Uterus (tissue), 4 donors: Measurements from ENCODE around the gene NMNAT2. TPM values are rescaled to one million over a fixed set of nuclear protein-coding genes. Genes with fewer than 3 reads are reported as not detected.

Source experiments
- DNase-seq, 2 donors: peaks; one replicate each; pipeline ENCODE4 v3.0.0-alpha.2; 2019 to 2020
- H3K27ac ChIP-seq, 2 donors: fragments of 200-600 bp; sonication (generic); 1 replicate in 1 of 2; 2 replicates in 1 of 2; pipeline ENCODE4 v1.5.1; 2016 to 2018
- H3K27me3 ChIP-seq, 2 donors: fragments of 200-600 bp; sonication (generic); one replicate each; pipeline ENCODE4 v1.5.1; 2018 to 2019; ENCODE audit warnings: control low read depth in 1 of 2
- H3K36me3 ChIP-seq, 2 donors: fragments of 200-600 bp; sonication (generic); one replicate each; pipeline ENCODE4 v1.5.1; 2019; ENCODE audit warnings: control low read depth in 1 of 2
- H3K4me1 ChIP-seq, 2 donors: fragments of 200-600 bp; sonication (generic); one replicate each; pipeline ENCODE4 v1.5.1; 2018 to 2019; ENCODE audit warnings: control low read depth in 1 of 2
- H3K4me3 ChIP-seq, 2 donors: fragments of 200-600 bp; sonication (generic); 1 replicate in 1 of 2; 2 replicates in 1 of 2; pipeline ENCODE4 v1.5.1; 2018 to 2019; ENCODE audit warnings: mild to moderate bottlenecking in 1 of 2
- H3K9me3 ChIP-seq, 2 donors: fragments of 200-600 bp; sonication (generic); one replicate each; pipeline ENCODE4 v1.5.1; 2019; ENCODE audit warnings: control low read depth in 1 of 2
- POLR2A ChIP-seq, 2 donors: fragments of 450-650 bp; IDR thresholded peaks; one replicate each; pipeline ENCODE4 v1.6.1; 2016; ENCODE audit warnings: antibody characterized with exemption in 2 of 2, mild to moderate bottlenecking in 1 of 2, moderate library complexity in 1 of 2
- intact Hi-C: fragments of 100-400 bp; cut with DNase I; formaldehyde crosslinking; loops from one replicate; pipeline ENCODE4 v1.15.1; 2023; ENCODE audit warnings: low total_unique reads
- total RNA-seq, 4 donors: library from RNA; depleted of rRNA in 3 of 4; stranded (reverse); fragments of >200 nt in 3 of 4; gene quantifications; one replicate each; pipeline versions ENCODE4 v1.1.0 to v1.2.4, GENCODE V29; 2014 to 2023
- TF ChIP-seq, protein P1 (sequence below), 4 experiments: fragments of 200-600 bp in 2 of 4; fragments of 450-650 bp in 2 of 4; sonication (generic) in 2 of 4; IDR thresholded peaks; one replicate each; pipeline ENCODE4 v1.5.1; 2016 to 2019; ENCODE audit warnings: antibody characterized with exemption in 4 of 4, mild to moderate bottlenecking in 2 of 4, moderate library complexity in 1 of 4
- donor health status: DM: yes; HTN: yes; CAD: no.

NMNAT2 gene
- total RNA-seq, 4 donors from 2014 or later = 0.85 to 2.8 (median 1.5) TPM; not detected in 1

DNA sequence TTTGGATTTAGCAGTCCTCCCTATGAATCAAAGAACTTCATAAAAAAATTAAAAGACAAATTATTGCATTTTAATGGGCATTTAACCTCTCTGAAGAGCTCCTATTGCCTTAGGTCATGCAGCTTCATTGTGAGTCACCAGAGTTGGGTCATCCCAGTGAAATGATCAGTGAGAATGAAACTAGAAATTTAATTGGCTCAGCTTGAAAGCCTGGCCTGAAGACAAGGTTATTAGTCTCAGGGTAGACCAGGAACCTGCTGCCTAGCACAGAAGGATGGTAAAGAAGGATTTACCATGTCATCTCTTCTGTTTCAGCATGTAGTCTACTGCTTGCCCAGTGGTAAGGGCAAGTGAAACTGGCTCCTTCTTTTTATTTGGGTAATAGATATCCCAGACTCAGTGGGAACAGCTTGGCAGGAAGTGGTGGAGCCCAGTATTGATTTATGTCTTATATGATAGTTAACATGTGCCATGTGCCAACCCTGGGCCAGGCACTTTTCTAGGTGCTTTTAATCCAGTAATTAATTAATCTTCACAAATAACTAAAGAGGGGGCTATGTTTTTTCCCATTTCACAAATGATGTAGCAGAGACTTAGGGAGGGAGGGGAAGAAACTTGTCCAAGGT, 208.5 kb downstream of the NMNAT2 start:
- no peaks in the 10 kb centered on the region for H3K9me3 ChIP-seq
- intact Hi-C loops = no loop called here

DNA sequence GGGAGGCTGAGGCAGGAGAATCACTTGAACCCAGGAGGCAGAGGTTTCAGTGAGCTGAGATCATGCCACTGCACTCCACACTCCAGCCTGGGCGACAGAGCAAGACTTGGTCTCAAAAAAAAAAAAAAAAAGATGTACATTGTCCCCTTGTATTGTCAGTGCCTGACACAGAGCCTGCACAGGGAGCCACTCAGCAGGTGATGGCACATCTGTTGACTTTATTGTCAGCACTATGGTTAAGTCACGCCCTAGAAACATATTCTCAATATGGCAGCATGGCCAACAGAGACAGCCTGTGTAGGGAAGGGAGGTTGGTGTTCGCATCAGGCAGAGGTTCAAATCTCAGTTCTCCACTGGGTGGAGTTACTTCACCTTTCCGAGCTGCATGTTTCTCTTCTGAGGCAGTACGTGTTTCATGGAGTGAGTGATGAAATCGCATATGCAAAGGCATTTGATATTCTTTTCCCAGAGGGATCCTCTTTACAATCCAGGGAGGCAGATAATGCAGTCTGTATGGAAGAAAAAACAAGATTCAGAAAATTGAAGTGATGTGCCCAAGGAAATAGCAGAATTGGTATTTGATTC, 211.6 kb downstream of the NMNAT2 start:
- H3K9me3 ChIP-seq = no peaks in the 10 kb centered on the region
- no peak for DNase-seq
- intact Hi-C loops = no loop called here
- no peaks in the 10 kb centered on the region for H3K27me3 ChIP-seq
- H3K36me3 ChIP-seq = no peaks in the 10 kb centered on the region
- H3K4me1 ChIP-seq = no peaks in the 10 kb centered on the region
- H3K4me3 ChIP-seq = no peak overlapping the region
- TF ChIP-seq, protein P1, sequence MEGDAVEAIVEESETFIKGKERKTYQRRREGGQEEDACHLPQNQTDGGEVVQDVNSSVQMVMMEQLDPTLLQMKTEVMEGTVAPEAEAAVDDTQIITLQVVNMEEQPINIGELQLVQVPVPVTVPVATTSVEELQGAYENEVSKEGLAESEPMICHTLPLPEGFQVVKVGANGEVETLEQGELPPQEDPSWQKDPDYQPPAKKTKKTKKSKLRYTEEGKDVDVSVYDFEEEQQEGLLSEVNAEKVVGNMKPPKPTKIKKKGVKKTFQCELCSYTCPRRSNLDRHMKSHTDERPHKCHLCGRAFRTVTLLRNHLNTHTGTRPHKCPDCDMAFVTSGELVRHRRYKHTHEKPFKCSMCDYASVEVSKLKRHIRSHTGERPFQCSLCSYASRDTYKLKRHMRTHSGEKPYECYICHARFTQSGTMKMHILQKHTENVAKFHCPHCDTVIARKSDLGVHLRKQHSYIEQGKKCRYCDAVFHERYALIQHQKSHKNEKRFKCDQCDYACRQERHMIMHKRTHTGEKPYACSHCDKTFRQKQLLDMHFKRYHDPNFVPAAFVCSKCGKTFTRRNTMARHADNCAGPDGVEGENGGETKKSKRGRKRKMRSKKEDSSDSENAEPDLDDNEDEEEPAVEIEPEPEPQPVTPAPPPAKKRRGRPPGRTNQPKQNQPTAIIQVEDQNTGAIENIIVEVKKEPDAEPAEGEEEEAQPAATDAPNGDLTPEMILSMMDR (IDR thresholded peaks at IDR 0.05) = no peak
- no peak for TF ChIP-seq POLR2A (IDR thresholded peaks at IDR 0.05)
- no peak overlapping the region for H3K27ac ChIP-seq

More for the DNA sequence above, 208.5 kb downstream of the NMNAT2 start:
- Histone ChIP-seq H3K4me3 (no peak overlapping the region), H3K4me1 (no peaks in the 10 kb centered on the region), H3K36me3 (no peaks in the 10 kb centered on the region), H3K27me3 (no peaks in the 10 kb centered on the region), H3K27ac (no peak overlapping the region)
- no peak for DNase-seq
- TF ChIP-seq, protein P1 (IDR thresholded peaks at IDR 0.05) = no peak
- TF ChIP-seq POLR2A (IDR thresholded peaks at IDR 0.05) = no peak

DNA sequence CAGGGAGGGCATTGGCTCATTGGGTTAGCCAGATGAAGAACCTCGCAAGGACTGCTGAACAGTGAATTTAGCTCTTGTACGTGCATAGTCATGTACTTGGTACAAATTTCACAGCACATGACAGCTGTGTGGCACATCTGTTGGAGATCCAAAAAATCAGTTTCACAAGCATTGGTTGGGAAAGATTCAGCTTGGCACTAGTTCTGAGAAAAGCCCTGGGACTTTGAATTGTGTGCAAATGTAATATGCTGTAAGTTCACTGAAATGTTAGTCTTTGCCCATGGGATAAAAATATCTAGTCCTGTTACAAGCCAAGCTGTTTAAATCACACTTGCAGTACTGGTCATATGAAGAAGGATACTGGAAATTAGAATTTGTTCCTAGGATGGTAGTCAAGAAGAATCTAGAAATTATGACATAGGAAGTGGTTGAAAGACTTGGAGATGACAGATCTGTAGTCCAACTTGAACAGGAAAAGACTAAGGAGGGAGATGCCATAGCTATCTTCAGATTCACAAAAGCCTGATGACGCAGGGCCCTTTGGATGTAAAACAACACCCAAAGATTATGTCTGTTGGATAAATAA, 212.9 kb downstream of the NMNAT2 start:
- Histone ChIP-seq H3K4me3 (no peak overlapping the region), H3K4me1 (no peaks in the 10 kb centered on the region), H3K27ac (peak overlapping the region in 1 of 2 donors; percentile 49), H3K9me3 (no peaks in the 10 kb centered on the region), H3K36me3 (no peaks in the 10 kb centered on the region), H3K27me3 (no peaks in the 10 kb centered on the region)
- DNase-seq = no peak
- intact Hi-C loops = no loop called here
- TF ChIP-seq, protein P1 (IDR thresholded peaks at IDR 0.05) = no peak
- no peak for TF ChIP-seq POLR2A (IDR thresholded peaks at IDR 0.05)

DNA sequence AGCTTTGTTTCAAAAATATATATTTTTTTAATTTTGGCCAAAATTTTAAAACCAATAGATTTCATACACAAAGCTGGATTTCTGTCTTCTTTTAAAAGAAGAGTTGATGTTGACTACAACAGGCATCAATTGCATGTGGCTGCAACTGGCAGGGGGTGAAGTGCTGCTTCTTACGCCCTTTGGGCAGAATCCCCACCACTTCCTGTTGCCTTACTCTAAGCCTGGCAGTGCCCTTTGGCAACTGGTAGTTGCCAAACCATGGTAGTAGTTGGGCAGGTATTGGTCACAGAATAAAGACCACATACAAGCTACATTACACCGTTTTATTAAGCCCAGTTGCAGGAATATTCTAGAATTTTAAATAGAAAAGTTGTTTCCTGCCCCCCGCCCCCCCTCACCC, 215.1 kb downstream of the NMNAT2 start:
- no peak for DNase-seq
- intact Hi-C loops = no loop called here
- Histone ChIP-seq H3K27me3 (no peaks in the 10 kb centered on the region), H3K4me3 (no peak overlapping the region), H3K4me1 (no peaks in the 10 kb centered on the region), H3K36me3 (no peaks in the 10 kb centered on the region), H3K27ac (no peak overlapping the region), H3K9me3 (no peaks in the 10 kb centered on the region)
- TF ChIP-seq, protein P1 (IDR thresholded peaks at IDR 0.05) = no peak
- no peak for TF ChIP-seq POLR2A (IDR thresholded peaks at IDR 0.05)

DNA sequence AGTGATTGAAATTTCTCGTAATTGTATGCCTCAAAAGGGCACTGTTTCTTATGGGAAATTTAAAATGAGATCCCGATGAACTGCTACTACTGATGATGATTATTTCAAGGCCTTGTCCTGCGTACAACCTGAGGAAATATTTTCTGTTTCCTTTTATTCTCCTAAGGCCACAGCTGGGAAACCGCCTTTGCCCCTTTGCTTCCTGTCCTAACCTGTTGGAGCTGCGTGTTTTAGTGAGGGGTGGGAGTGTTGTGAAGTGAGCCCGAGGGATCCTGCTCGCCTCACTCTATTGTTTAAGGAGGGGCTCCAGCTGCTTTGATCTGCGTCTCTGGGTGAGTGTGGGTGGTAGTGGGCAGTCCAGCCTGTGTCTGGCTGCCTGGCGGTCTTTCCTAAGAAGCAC, 217.7 kb downstream of the NMNAT2 start:
- intact Hi-C loops = no loop called here
- H3K4me3 ChIP-seq = no peak overlapping the region
- no peaks in the 10 kb centered on the region for H3K9me3 ChIP-seq
- H3K4me1 ChIP-seq = no peaks in the 10 kb centered on the region
- H3K36me3 ChIP-seq = no peaks in the 10 kb centered on the region
- no peak for DNase-seq
- no peaks in the 10 kb centered on the region for H3K27me3 ChIP-seq
- TF ChIP-seq, protein P1 (IDR thresholded peaks at IDR 0.05) = no peak
- no peak for TF ChIP-seq POLR2A (IDR thresholded peaks at IDR 0.05)
- H3K27ac ChIP-seq = peak overlapping the region in 1 of 2 donors; percentile 2
